ENCODE data around the gene ASTL.

The ASTL gene

DNA sequence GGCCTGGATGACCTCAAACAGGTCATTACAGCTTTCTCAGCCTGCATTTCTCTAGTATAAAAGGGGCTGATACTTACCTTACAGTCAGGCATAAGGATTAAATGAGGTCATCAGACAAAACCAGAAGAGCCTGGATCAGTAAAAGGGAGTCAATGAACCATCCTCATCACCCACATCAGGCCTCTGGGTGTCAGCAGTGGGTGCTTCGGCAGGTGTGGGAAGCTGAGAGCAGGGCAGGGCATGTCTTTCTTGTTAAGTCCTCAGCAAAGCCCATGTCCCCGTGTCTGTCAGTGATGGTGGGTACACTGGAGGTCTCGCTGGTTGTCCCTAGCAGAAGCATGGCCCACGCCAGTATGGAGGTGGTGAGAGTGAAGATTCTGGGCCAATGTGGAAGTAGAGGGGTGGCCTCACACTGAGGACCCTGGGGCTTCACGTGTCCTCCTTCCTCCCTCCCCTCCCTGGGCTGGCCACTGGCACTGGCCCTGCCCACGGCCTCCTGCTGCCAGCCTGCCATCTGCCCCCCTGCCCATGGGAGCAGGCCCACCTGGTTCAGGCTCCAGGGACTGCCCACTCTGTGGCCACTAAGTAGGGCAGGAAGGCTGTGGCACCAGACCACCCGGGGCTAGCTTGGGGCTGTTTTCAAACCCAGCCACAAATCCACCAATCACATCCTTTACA is 26.3 kb downstream of the ASTL start:
- DNase-seq (ENCODE audit: low read depth), result no peak
- TF ChIP-seq, protein P1, sequence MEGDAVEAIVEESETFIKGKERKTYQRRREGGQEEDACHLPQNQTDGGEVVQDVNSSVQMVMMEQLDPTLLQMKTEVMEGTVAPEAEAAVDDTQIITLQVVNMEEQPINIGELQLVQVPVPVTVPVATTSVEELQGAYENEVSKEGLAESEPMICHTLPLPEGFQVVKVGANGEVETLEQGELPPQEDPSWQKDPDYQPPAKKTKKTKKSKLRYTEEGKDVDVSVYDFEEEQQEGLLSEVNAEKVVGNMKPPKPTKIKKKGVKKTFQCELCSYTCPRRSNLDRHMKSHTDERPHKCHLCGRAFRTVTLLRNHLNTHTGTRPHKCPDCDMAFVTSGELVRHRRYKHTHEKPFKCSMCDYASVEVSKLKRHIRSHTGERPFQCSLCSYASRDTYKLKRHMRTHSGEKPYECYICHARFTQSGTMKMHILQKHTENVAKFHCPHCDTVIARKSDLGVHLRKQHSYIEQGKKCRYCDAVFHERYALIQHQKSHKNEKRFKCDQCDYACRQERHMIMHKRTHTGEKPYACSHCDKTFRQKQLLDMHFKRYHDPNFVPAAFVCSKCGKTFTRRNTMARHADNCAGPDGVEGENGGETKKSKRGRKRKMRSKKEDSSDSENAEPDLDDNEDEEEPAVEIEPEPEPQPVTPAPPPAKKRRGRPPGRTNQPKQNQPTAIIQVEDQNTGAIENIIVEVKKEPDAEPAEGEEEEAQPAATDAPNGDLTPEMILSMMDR (IDR thresholded peaks at IDR 0.05; ENCODE audit: low read depth, low read length, missing control alignments), result no peak

DNA sequence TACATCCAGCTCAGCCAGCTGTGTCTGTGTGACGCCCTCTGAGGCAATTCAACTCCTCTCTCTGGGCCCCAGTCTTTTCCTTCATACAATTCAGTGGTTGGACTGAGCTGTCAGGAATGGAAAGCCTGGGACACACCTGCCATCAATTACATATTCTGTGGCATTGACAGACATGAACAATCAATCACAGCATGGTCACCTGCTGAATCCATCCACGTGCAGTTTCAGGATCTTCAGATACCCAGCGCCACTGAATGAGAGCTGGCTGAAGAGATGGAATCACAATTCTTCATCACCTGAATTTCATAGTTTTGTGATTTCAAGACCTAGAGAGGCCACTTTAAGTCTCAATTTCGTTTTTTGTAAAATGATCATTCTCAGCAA is 27.1 kb downstream of the ASTL start:
- DNase-seq (ENCODE audit: low read depth), result no peak
- no peak overlapping the region for H3K4me3 ChIP-seq (ENCODE audit: low read depth, low read length)
- TF ChIP-seq, protein P1 (IDR thresholded peaks at IDR 0.05; ENCODE audit: low read depth, low read length, missing control alignments), result no peak

More for the DNA sequence above, 26.3 kb downstream of the ASTL start:
- H3K4me3 ChIP-seq (ENCODE audit: low read depth, low read length), result no peak overlapping the region

DNA sequence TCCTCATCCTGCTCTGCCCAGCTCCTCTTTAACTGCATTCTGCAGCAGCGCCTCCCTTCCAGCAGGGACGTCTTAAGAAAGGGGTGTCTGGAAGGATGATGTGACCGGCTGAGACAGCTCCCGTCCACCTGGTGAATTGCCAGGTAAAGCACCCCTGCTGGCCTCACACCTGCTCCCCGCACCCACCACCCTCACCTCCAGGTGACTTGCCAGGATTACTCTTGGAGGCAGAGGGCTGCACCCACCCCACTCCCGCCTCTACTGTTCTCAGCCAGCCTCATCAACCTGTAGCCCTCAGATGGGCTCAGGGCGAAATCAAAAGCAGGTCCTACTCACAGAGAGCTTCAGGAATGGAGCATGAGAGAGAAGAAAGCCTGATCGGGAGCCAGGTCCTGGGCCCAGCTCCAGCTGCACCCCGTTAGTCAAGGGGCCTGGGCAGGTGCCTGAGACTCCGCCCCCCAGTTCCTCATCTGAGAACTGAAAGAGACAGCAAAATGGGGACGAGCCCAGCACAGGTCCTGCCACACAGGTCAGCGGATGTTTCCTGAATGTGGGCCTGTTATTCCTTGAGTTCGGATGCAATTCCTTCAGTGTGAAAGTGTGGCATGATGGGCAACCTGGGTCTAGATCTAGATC is 27.6 kb downstream of the ASTL start:
- H3K4me3 ChIP-seq (ENCODE audit: low read depth, low read length), result no peak overlapping the region
- DNase-seq (ENCODE audit: low read depth), result no peak
- TF ChIP-seq, protein P1 (IDR thresholded peaks at IDR 0.05; ENCODE audit: low read depth, low read length, missing control alignments), result no peak

DNA sequence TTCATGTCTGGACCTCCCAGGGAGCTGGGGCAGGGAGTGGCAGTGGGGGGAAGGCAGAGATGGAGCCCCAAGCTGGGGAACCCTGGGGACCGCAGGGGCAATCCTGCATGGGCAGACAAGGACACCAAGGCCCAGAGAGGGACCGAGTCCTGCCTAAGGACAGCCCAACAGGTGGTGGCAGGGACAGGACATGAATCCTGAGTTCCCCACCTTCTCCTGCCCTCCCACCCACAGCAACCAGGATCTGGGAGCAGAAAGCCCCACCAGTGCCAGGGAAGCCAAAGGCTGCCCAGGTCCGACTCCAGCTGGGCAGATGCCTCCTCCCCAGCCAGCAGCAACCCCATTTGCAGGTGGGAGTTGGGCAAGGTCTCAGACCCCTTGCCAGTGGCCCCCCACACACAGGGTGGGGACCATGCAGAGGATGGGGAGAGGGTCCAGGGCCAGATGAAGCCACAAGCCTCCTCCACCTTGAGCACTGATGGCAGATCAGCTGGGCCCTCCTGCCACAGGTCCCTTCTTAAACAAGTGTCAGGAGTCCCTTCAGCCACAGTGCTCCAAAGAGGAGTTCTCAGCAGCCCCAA is 28.3 kb downstream of the ASTL start:
- TF ChIP-seq, protein P1 (IDR thresholded peaks at IDR 0.05; ENCODE audit: low read depth, low read length, missing control alignments), result no peak
- H3K4me3 ChIP-seq (ENCODE audit: low read depth, low read length), result no peak overlapping the region
- no peak for DNase-seq (ENCODE audit: low read depth)

DNA sequence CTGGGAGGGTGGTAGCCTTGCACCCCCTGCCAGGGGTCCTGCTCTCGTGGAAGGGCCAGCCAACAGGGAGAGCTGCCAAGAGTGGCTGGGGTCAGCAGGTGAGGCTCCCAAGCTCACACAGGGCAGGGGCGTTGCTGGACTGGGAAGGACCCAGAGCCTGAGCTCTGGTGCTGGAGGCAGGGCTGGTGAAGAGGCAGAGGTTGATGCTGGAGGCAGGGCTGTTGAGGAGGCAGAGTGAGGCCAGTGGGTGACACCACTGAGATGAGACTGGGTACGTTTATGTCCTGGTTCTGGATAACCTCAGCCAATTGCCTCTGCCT is 29.0 kb downstream of the ASTL start:
- no peak for DNase-seq (ENCODE audit: low read depth)
- TF ChIP-seq, protein P1 (IDR thresholded peaks at IDR 0.05; ENCODE audit: low read depth, low read length, missing control alignments), result no peak
- no peak overlapping the region for H3K4me3 ChIP-seq (ENCODE audit: low read depth, low read length)

DNA sequence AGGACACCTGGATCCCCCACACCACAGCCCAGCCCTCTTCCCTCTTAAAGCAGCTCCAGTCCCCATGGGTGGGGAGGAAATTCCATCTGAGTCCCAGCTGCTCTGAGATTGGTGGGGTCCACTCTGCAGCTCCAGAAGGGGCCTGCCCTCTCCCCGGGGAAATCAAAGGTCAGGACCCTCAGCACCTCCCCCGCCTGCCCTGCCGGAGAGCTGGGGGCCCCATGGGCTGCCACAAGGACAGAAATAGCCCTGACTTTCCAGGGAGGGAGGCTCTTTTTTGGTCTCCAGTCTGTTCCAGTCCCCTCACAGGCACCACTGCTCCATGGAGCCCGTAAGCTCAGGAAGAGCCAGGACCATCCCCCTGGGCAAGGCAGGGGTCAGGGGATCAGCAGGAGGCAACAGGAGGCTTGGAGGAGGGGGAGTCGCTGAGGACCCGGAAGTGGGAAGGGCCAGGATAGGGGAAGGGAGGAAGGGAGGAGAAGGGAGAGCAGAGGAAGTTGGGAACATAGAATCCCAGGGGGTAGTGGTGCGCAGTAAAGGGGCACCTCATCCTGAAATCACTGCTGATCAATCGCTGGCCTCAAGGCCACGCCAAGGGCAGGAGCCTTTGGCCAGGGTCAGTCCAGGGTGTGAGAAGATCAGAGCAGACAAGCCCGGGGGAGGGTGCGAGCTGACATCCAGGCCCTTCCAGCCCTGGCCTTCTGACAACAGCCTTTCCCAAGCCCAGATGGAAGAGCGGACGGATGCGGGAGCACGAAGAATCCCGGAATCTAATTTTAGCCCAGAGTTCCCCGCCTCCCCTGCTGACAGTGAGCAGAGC is 29.6 kb downstream of the ASTL start:
- no peak overlapping the region for H3K4me3 ChIP-seq (ENCODE audit: low read depth, low read length)

More for the DNA sequence above, 29.6 kb downstream of the ASTL start:
- DNase-seq (ENCODE audit: low read depth), result no peak
- TF ChIP-seq, protein P1 (IDR thresholded peaks at IDR 0.05; ENCODE audit: low read depth, low read length, missing control alignments), result no peak
